SK-N-SH treated with all-trans-retinoic acid at 6 μM for 48 hours (cell line): Measurements from ENCODE around the gene OR10K2.
"Not testable (repeated sequence)": the region's sequence is repeated elsewhere in the genome, so short reads cannot be mapped to it uniquely, and the experiment has no call there.

Source experiments
- ATAC-seq: fragments of 200-7000 bp; cut with Tn5 transposase; 3 replicates; pipeline ENCODE4 v1.9.1; 2020; ENCODE audit warnings: mild to moderate bottlenecking, moderate library complexity
- ARNTL ChIP-seq: fragments of 450-650 bp; formaldehyde crosslinking; IDR thresholded peaks from 2 replicates; pipeline ENCODE4 v1.5.0; 2020; ENCODE audit warnings: low read depth, mild to moderate bottlenecking, moderate library complexity, borderline replicate concordance
- CSDC2 ChIP-seq: fragments of 250-450 bp; sonication (Bioruptor Pico); IDR thresholded peaks from 2 replicates; pipeline ENCODE4 v1.5.0; 2020; ENCODE audit warnings: mild to moderate bottlenecking, moderate library complexity
- ESRRG ChIP-seq: fragments of 250-450 bp; sonication (Bioruptor Pico); IDR thresholded peaks from 2 replicates; pipeline ENCODE4 v1.6.1; 2021; ENCODE audit warnings: mild to moderate bottlenecking
- GLIS3 ChIP-seq: fragments of 250-450 bp; sonication (Bioruptor Pico); IDR thresholded peaks from 2 replicates; pipeline ENCODE4 v1.5.0; 2020; ENCODE audit warnings: mild to moderate bottlenecking, moderate library complexity
- OSR1 ChIP-seq: fragments of 250-450 bp; sonication (Bioruptor Pico); IDR thresholded peaks from 2 replicates; pipeline ENCODE4 v1.8.0; 2022; ENCODE audit warnings: moderate library complexity, mild to moderate bottlenecking, inconsistent platforms
- PPARA ChIP-seq: fragments of 250-450 bp; sonication (Bioruptor Pico); IDR thresholded peaks from 2 replicates; pipeline ENCODE4 v1.5.0; 2020; ENCODE audit warnings: mild to moderate bottlenecking, borderline replicate concordance
- RARB ChIP-seq: fragments of 250-450 bp; sonication (Bioruptor Pico); IDR thresholded peaks from 2 replicates; pipeline ENCODE4 v1.8.0; 2021; ENCODE audit warnings: mild to moderate bottlenecking, moderate library complexity
- TCF4 ChIP-seq: fragments of 250-450 bp; sonication (Bioruptor Pico); IDR thresholded peaks from 2 replicates; pipeline ENCODE4 v1.8.0; 2021; ENCODE audit warnings: mild to moderate bottlenecking, moderate library complexity, borderline replicate concordance
- ZC3H10 ChIP-seq: fragments of 250-450 bp; sonication (Bioruptor Pico); IDR thresholded peaks from 2 replicates; pipeline ENCODE4 v1.5.1; 2021; ENCODE audit warnings: mild to moderate bottlenecking, moderate library complexity
- ZNF565 ChIP-seq: fragments of 450-650 bp; formaldehyde crosslinking; conservative IDR thresholded peaks from 2 replicates; pipeline ENCODE4 v1.5.0; 2020; ENCODE audit warnings: low read depth, mild to moderate bottlenecking, moderate library complexity
- ZNF70 ChIP-seq: fragments of 450-650 bp; formaldehyde crosslinking; IDR thresholded peaks from 2 replicates; pipeline ENCODE4 v1.5.0; 2020; ENCODE audit warnings: mild to moderate bottlenecking, moderate library complexity
- ZNF8 ChIP-seq: fragments of 450-650 bp; formaldehyde crosslinking; IDR thresholded peaks from 2 replicates; pipeline ENCODE4 v1.5.0; 2020; ENCODE audit warnings: mild to moderate bottlenecking, moderate library complexity
- TF ChIP-seq, protein P1 (sequence below): fragments of 250-450 bp; sonication (Bioruptor Pico); IDR thresholded peaks from 2 replicates; pipeline ENCODE4 v1.5.0; 2020; ENCODE audit warnings: mild to moderate bottlenecking, moderate library complexity
- TF ChIP-seq, protein P2 (sequence below): fragments of 250-450 bp; sonication (Bioruptor Pico); IDR thresholded peaks from 2 replicates; pipeline ENCODE4 v1.8.0; 2020; ENCODE audit warnings: mild to moderate bottlenecking, moderate library complexity, borderline replicate concordance
- TF ChIP-seq, protein P3 (sequence below): fragments of 250-450 bp; sonication (Bioruptor Pico); IDR thresholded peaks from 2 replicates; pipeline ENCODE4 v1.8.0; 2021; ENCODE audit warnings: low read depth, mild to moderate bottlenecking, moderate library complexity, borderline replicate concordance
- TF ChIP-seq, protein P4 (sequence below): fragments of 250-450 bp; sonication (Bioruptor Pico); IDR thresholded peaks from 2 replicates; pipeline ENCODE4 v1.5.1; 2020; ENCODE audit warnings: low read depth, mild to moderate bottlenecking, moderate library complexity
- TF ChIP-seq, protein P5 (sequence below): fragments of 250-450 bp; sonication (Bioruptor Pico); IDR thresholded peaks from 2 replicates; pipeline ENCODE4 v1.5.1; 2021; ENCODE audit warnings: mild to moderate bottlenecking, moderate library complexity

The OR10K2 gene

DNA sequence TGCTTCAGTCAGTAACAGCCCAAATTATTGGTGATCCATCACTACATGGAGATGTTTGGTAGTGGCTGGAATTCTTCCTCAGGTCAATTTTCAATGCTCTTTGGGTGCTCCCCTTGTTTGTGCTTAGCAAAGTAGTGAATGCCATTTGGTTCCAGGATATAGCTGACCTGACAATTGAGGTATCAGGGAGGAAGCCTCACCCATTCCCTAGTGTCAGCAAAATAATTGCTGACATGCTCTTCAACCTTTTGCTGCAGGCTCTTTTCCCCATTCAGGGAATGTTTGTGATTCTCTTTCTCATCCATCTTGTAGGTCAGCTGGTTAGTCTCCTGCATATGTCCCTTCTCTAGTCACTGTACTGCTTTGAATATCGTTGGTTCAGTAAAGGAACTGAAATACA lies 28.5 kb upstream of the OR10K2 start (continued):
- TF ChIP-seq, protein P1, sequence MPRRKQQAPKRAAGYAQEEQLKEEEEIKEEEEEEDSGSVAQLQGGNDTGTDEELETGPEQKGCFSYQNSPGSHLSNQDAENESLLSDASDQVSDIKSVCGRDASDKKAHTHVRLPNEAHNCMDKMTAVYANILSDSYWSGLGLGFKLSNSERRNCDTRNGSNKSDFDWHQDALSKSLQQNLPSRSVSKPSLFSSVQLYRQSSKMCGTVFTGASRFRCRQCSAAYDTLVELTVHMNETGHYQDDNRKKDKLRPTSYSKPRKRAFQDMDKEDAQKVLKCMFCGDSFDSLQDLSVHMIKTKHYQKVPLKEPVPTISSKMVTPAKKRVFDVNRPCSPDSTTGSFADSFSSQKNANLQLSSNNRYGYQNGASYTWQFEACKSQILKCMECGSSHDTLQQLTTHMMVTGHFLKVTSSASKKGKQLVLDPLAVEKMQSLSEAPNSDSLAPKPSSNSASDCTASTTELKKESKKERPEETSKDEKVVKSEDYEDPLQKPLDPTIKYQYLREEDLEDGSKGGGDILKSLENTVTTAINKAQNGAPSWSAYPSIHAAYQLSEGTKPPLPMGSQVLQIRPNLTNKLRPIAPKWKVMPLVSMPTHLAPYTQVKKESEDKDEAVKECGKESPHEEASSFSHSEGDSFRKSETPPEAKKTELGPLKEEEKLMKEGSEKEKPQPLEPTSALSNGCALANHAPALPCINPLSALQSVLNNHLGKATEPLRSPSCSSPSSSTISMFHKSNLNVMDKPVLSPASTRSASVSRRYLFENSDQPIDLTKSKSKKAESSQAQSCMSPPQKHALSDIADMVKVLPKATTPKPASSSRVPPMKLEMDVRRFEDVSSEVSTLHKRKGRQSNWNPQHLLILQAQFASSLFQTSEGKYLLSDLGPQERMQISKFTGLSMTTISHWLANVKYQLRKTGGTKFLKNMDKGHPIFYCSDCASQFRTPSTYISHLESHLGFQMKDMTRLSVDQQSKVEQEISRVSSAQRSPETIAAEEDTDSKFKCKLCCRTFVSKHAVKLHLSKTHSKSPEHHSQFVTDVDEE, result no peak
- TF ChIP-seq ZNF8 (no peak), ZC3H10 (CRISPR knock-in tag) (no peak), CSDC2 (no peak)

DNA sequence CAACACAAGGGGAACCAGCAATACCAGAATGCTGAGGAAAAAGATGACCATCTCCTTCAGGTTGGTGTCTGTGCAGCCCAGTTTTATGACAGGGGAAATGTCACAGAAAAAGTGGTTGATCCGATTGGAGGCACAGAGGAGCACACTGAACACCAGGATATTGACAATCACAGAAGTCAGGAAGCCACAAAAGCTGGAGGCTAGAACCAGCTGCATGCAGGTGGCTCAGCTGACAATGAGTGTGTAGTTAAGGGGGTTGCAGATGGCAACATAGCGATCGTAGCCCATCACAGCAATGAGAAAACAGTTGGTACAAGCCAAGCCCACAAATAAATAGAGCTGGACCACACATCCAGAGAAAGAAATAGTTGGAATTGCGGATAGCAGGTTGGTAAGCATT lies 19.3 kb upstream of the OR10K2 start:
- TF ChIP-seq PPARA, result no peak
- TF ChIP-seq ARNTL (CRISPR knock-in tag), result no peak
- TF ChIP-seq, protein P2, sequence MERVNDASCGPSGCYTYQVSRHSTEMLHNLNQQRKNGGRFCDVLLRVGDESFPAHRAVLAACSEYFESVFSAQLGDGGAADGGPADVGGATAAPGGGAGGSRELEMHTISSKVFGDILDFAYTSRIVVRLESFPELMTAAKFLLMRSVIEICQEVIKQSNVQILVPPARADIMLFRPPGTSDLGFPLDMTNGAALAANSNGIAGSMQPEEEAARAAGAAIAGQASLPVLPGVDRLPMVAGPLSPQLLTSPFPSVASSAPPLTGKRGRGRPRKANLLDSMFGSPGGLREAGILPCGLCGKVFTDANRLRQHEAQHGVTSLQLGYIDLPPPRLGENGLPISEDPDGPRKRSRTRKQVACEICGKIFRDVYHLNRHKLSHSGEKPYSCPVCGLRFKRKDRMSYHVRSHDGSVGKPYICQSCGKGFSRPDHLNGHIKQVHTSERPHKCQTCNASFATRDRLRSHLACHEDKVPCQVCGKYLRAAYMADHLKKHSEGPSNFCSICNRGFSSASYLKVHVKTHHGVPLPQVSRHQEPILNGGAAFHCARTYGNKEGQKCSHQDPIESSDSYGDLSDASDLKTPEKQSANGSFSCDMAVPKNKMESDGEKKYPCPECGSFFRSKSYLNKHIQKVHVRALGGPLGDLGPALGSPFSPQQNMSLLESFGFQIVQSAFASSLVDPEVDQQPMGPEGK (CRISPR knock-in tag), result no peak
- TF ChIP-seq ESRRG (CRISPR knock-in tag), result no peak
- TF ChIP-seq ZNF8, result no peak
- no peak for TF ChIP-seq ZNF70 (CRISPR knock-in tag)
- TF ChIP-seq, all 23 proteins: peak for 0
- ATAC-seq, result no peak

DNA sequence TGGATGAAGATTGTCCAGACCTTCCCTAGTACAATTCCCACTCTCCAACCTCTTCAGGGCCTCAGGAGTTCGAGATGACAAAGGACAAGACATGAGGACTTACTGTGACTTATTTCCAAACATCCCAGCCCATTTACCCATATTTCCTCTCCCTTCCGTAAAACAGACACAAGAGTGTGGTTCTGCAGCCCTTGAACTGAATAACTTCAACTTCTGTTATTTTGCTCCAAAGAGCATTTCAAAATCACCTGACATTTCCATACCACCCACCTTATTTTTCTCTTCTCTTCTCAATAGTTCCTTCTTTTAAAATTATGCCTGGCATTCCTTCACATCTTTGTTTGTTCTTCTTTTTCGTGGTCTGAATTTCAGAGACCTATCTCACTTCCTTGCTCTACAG lies 8.7 kb upstream of the OR10K2 start:
- ATAC-seq, result no peak
- TF ChIP-seq ZNF70 (CRISPR knock-in tag), result no peak
- TF ChIP-seq, protein P2 (CRISPR knock-in tag), result no peak
- no peak for TF ChIP-seq ZNF565 (CRISPR knock-in tag)
- no peak for TF ChIP-seq ARNTL (CRISPR knock-in tag)
- TF ChIP-seq OSR1 (CRISPR knock-in tag), result no peak
- no peak for TF ChIP-seq RARB (CRISPR knock-in tag)
- TF ChIP-seq GLIS3 (CRISPR knock-in tag), result no peak
- TF ChIP-seq, protein P3, sequence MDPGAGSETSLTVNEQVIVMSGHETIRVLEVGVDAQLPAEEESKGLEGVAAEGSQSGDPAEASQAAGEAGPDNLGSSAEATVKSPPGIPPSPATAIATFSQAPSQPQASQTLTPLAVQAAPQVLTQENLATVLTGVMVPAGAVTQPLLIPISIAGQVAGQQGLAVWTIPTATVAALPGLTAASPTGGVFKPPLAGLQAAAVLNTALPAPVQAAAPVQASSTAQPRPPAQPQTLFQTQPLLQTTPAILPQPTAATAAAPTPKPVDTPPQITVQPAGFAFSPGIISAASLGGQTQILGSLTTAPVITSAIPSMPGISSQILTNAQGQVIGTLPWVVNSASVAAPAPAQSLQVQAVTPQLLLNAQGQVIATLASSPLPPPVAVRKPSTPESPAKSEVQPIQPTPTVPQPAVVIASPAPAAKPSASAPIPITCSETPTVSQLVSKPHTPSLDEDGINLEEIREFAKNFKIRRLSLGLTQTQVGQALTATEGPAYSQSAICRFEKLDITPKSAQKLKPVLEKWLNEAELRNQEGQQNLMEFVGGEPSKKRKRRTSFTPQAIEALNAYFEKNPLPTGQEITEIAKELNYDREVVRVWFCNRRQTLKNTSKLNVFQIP (CRISPR knock-in tag), result no peak
- TF ChIP-seq TCF4 (CRISPR knock-in tag), result no peak
- TF ChIP-seq, protein P4, sequence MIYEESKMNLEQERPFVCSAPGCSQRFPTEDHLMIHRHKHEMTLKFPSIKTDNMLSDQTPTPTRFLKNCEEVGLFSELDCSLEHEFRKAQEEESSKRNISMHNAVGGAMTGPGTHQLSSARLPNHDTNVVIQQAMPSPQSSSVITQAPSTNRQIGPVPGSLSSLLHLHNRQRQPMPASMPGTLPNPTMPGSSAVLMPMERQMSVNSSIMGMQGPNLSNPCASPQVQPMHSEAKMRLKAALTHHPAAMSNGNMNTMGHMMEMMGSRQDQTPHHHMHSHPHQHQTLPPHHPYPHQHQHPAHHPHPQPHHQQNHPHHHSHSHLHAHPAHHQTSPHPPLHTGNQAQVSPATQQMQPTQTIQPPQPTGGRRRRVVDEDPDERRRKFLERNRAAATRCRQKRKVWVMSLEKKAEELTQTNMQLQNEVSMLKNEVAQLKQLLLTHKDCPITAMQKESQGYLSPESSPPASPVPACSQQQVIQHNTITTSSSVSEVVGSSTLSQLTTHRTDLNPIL (CRISPR knock-in tag), result no peak
- TF ChIP-seq ZNF8, result no peak
- TF ChIP-seq, protein P5, sequence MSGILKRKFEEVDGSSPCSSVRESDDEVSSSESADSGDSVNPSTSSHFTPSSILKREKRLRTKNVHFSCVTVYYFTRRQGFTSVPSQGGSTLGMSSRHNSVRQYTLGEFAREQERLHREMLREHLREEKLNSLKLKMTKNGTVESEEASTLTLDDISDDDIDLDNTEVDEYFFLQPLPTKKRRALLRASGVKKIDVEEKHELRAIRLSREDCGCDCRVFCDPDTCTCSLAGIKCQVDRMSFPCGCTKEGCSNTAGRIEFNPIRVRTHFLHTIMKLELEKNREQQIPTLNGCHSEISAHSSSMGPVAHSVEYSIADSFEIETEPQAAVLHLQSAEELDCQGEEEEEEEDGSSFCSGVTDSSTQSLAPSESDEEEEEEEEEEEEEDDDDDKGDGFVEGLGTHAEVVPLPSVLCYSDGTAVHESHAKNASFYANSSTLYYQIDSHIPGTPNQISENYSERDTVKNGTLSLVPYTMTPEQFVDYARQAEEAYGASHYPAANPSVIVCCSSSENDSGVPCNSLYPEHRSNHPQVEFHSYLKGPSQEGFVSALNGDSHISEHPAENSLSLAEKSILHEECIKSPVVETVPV (CRISPR knock-in tag), result no peak

DNA sequence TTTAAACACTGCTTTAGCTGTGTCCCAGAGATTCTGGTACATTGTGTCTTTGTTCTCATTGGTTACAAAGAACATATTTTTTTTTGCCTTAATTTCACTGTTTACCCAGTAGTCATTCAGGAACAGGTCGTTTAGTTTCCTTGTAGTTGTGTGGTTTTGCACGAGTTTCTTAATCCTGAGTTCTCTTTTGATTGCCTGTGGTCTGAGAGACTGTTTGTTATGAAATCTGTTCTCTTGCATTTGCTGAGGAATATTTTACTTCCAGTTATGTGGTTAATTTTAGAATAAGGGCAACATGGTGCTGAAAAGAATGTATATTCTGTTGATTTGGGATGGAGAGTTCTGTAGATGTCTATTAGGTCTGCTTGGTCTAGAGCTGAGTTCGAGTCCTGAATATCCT lies 4.1 kb upstream of the OR10K2 start:
- ATAC-seq, result not testable (repeated sequence)
